ENCODE data around the gene SP140.

- no peak for TF ChIP-seq CEBPB (IDR thresholded peaks at IDR 0.05; ENCODE audit: low read depth, low read length)
- TF ChIP-seq, protein P1, sequence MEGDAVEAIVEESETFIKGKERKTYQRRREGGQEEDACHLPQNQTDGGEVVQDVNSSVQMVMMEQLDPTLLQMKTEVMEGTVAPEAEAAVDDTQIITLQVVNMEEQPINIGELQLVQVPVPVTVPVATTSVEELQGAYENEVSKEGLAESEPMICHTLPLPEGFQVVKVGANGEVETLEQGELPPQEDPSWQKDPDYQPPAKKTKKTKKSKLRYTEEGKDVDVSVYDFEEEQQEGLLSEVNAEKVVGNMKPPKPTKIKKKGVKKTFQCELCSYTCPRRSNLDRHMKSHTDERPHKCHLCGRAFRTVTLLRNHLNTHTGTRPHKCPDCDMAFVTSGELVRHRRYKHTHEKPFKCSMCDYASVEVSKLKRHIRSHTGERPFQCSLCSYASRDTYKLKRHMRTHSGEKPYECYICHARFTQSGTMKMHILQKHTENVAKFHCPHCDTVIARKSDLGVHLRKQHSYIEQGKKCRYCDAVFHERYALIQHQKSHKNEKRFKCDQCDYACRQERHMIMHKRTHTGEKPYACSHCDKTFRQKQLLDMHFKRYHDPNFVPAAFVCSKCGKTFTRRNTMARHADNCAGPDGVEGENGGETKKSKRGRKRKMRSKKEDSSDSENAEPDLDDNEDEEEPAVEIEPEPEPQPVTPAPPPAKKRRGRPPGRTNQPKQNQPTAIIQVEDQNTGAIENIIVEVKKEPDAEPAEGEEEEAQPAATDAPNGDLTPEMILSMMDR (IDR thresholded peaks at IDR 0.05; ENCODE audit: control extremely low read depth in 1 of 3, insufficient read depth in 1 of 3, low read depth in 1 of 3, low read length in 3 of 3): no peak
- TF ChIP-seq JUND (IDR thresholded peaks at IDR 0.05; ENCODE audit: low read length): no peak
- TF ChIP-seq, protein P2, sequence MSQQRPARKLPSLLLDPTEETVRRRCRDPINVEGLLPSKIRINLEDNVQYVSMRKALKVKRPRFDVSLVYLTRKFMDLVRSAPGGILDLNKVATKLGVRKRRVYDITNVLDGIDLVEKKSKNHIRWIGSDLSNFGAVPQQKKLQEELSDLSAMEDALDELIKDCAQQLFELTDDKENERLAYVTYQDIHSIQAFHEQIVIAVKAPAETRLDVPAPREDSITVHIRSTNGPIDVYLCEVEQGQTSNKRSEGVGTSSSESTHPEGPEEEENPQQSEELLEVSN (IDR thresholded peaks at IDR 0.05): no peak
- TF ChIP-seq ZNF274 (IDR thresholded peaks at IDR 0.05; ENCODE audit: borderline replicate concordance, extremely low read depth, low read length): no peak
- TF ChIP-seq HDAC2 (IDR thresholded peaks at IDR 0.05; ENCODE audit: borderline replicate concordance in 1 of 2, low read depth in 2 of 2, low read length in 2 of 2): no peak
- TF ChIP-seq CHD1 (IDR thresholded peaks at IDR 0.05; ENCODE audit: low read depth, low read length): no peak
- no peak for TF ChIP-seq POLR2AphosphoS5 (IDR thresholded peaks at IDR 0.05; ENCODE audit: low read depth, low read length)
- no peak for TF ChIP-seq EZH2 (IDR thresholded peaks at IDR 0.05; ENCODE audit: low read depth, low read length, severe bottlenecking)
- no peak for TF ChIP-seq BACH1 (IDR thresholded peaks at IDR 0.05; ENCODE audit: low read length)
- no peak for TF ChIP-seq MAX (IDR thresholded peaks at IDR 0.05)
- TF ChIP-seq SIN3A (conservative IDR thresholded peaks at IDR 0.05 in 1 of 2, IDR thresholded peaks at IDR 0.05 in 1 of 2; ENCODE audit: low read depth in 1 of 2, low read length in 2 of 2): no peak
- no peak for TF ChIP-seq SP4 (IDR thresholded peaks at IDR 0.05; ENCODE audit: low read length)
- no peak for TF ChIP-seq BRCA1 (IDR thresholded peaks at IDR 0.05; ENCODE audit: low read depth, low read length)
Observed at GRCh38 chr2:230319211-230319862, 93.8 kb downstream of the SP140 start.
